Measurements from ENCODE around the gene CHCHD10.

DNA sequence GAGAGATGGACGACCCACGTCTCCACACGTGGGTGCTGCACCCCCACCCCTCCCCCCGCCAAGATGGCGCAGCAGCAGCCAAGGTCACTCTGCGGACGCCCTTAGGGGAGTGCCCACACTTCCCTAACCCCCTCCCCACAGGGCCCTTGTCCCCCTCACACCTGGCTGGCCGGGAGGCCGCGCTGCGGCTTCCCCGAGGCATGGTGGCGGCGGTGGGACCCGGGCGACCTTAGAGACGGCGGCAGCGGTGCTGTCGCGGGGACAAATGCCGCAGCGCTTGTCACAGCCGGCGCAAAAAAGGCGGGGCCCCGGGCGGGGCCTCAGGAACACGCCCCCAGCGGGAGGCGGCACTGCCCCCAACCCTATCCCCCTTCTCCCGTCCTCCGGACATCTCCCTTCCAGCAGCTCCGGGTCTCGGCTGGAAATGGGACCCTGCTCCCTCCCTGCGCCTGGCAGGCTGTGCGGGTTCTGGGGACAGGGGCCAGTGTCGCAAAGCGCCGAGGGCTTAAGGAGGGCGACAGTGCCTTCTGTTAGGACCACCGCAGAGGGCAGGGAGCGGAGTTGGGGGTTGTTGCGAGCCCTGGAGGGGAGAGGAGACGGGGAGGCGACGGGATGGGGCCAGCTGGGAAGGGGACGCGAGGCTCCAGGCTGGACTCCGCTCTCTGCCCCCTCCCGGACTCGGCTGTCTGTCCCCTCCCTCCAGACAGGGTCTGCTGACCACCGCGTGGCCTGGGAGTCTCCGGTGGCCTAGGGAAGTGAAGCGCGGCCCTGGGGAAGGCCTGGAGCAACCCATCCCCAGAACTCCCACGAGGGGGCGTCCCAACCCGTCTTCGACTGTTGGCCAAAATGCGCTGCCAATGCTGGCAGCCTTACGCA, at the start of gene CHCHD10:
- no peak for TF ChIP-seq GATA3 (IDR thresholded peaks at IDR 0.05; ENCODE audit: low read depth, low read length)
- TF ChIP-seq GATA2 (IDR thresholded peaks at IDR 0.05; ENCODE audit: low read depth, low read length), result no peak

Measured in SH-SY5Y (cell line).